ENCODE results near the gene ETDB.
"Not testable (repeated sequence)": the region's sequence is repeated elsewhere in the genome, so short reads cannot be mapped to it uniquely, and the experiment has no call there.

The ETDB gene

GRCh38 chrX:135097196-135097744 lies 23.1 kb downstream of the ETDB start:
- H3K4me1 ChIP-seq (ENCODE audit: control insufficient read depth, insufficient read depth, low read length); H3K27ac ChIP-seq (ENCODE audit: low read depth, low read length); H3K9me3 ChIP-seq (ENCODE audit: control insufficient read depth, insufficient read depth, low read length); H3K36me3 ChIP-seq (ENCODE audit: control insufficient read depth, insufficient read depth, low read length); H3K9ac ChIP-seq (ENCODE audit: low read depth, low read length): not testable (repeated sequence)
- Histone ChIP-seq H3K27me3 (ENCODE audit: control insufficient read depth, insufficient read depth, low read length) (peaks cover 14% of the 10 kb centered on the region), H3K4me3 (ENCODE audit: low read depth, low read length) (peak overlapping the region; percentile 66)

- no peaks in the 10 kb centered on the region for H3K36me3 ChIP-seq (ENCODE audit: control insufficient read depth, insufficient read depth, low read length)
- no peaks in the 10 kb centered on the region for H3K9me3 ChIP-seq (ENCODE audit: control insufficient read depth, insufficient read depth, low read length)
- no peak overlapping the region for H3K9ac ChIP-seq (ENCODE audit: low read depth, low read length)
- H3K4me1 ChIP-seq (ENCODE audit: control insufficient read depth, insufficient read depth, low read length): peaks cover 5% of the 10 kb centered on the region; the same call in 1 of the 2 replicates
- H3K4me3 ChIP-seq (ENCODE audit: low read depth, low read length): no peak overlapping the region
- H3K27me3 ChIP-seq (ENCODE audit: control insufficient read depth, insufficient read depth, low read length): peaks cover 14% of the 10 kb centered on the region
- H3K27ac ChIP-seq (ENCODE audit: low read depth, low read length): no peak overlapping the region
Observed at GRCh38 chrX:135095715-135096114, 24.6 kb downstream of the ETDB start.

GRCh38 chrX:135094726-135095125 lies 25.6 kb downstream of the ETDB start:
- Histone ChIP-seq H3K27ac (ENCODE audit: low read depth, low read length) (no peak overlapping the region), H3K9ac (ENCODE audit: low read depth, low read length) (no peak overlapping the region), H3K36me3 (ENCODE audit: control insufficient read depth, insufficient read depth, low read length) (no peaks in the 10 kb centered on the region), H3K4me1 (ENCODE audit: control insufficient read depth, insufficient read depth, low read length) (peaks cover 5% of the 10 kb centered on the region; the same call in 1 of the 2 replicates), H3K4me3 (ENCODE audit: low read depth, low read length) (no peak overlapping the region), H3K9me3 (ENCODE audit: control insufficient read depth, insufficient read depth, low read length) (0 out of 2 replicates have a peak, but pooled peaks cover 2% of the 10 kb centered on the region), H3K27me3 (ENCODE audit: control insufficient read depth, insufficient read depth, low read length) (peaks cover 13% of the 10 kb centered on the region)

- Histone ChIP-seq H3K27ac (ENCODE audit: low read depth, low read length) (no peak overlapping the region), H3K36me3 (ENCODE audit: control insufficient read depth, insufficient read depth, low read length) (no peaks in the 10 kb centered on the region), H3K27me3 (ENCODE audit: control insufficient read depth, insufficient read depth, low read length) (peaks cover 6% of the 10 kb centered on the region), H3K9me3 (ENCODE audit: control insufficient read depth, insufficient read depth, low read length) (peaks cover 9% of the 10 kb centered on the region), H3K4me1 (ENCODE audit: control insufficient read depth, insufficient read depth, low read length) (peaks cover 5% of the 10 kb centered on the region), H3K4me3 (ENCODE audit: low read depth, low read length) (no peak overlapping the region), H3K9ac (ENCODE audit: low read depth, low read length) (no peak overlapping the region)
Observed at GRCh38 chrX:135089126-135089525, 31.2 kb downstream of the ETDB start.

- no peaks in the 10 kb centered on the region for H3K36me3 ChIP-seq (ENCODE audit: control insufficient read depth, insufficient read depth, low read length)
- no peak overlapping the region for H3K9ac ChIP-seq (ENCODE audit: low read depth, low read length)
- no peaks in the 10 kb centered on the region for H3K27me3 ChIP-seq (ENCODE audit: control insufficient read depth, insufficient read depth, low read length)
- peaks cover 9% of the 10 kb centered on the region for H3K9me3 ChIP-seq (ENCODE audit: control insufficient read depth, insufficient read depth, low read length)
- H3K4me1 ChIP-seq (ENCODE audit: control insufficient read depth, insufficient read depth, low read length): peaks cover 5% of the 10 kb centered on the region
- H3K4me3 ChIP-seq (ENCODE audit: low read depth, low read length): no peak overlapping the region
- no peak overlapping the region for H3K27ac ChIP-seq (ENCODE audit: low read depth, low read length)
Observed at GRCh38 chrX:135087867-135088266, 32.5 kb downstream of the ETDB start.

- Histone ChIP-seq H3K36me3 (ENCODE audit: control insufficient read depth, insufficient read depth, low read length) (no peaks in the 10 kb centered on the region), H3K27ac (ENCODE audit: low read depth, low read length) (no peak overlapping the region), H3K4me3 (ENCODE audit: low read depth, low read length) (no peak overlapping the region), H3K4me1 (ENCODE audit: control insufficient read depth, insufficient read depth, low read length) (peaks cover 5% of the 10 kb centered on the region), H3K9me3 (ENCODE audit: control insufficient read depth, insufficient read depth, low read length) (peaks cover 9% of the 10 kb centered on the region), H3K9ac (ENCODE audit: low read depth, low read length) (no peak overlapping the region), H3K27me3 (ENCODE audit: control insufficient read depth, insufficient read depth, low read length) (no peaks in the 10 kb centered on the region)
Observed at GRCh38 chrX:135086197-135086854, 34.0 kb downstream of the ETDB start.

- H3K9me3 ChIP-seq (ENCODE audit: control insufficient read depth, insufficient read depth, low read length): no peaks in the 10 kb centered on the region
- no peak overlapping the region for H3K27ac ChIP-seq (ENCODE audit: low read depth, low read length)
- H3K4me3 ChIP-seq (ENCODE audit: low read depth, low read length): no peak overlapping the region
- H3K9ac ChIP-seq (ENCODE audit: low read depth, low read length): no peak overlapping the region
- peaks cover 9% of the 10 kb centered on the region for H3K4me1 ChIP-seq (ENCODE audit: control insufficient read depth, insufficient read depth, low read length)
- 0 out of 2 replicates have a peak, but pooled peaks cover 3% of the 10 kb centered on the region for H3K27me3 ChIP-seq (ENCODE audit: control insufficient read depth, insufficient read depth, low read length)
- H3K36me3 ChIP-seq (ENCODE audit: control insufficient read depth, insufficient read depth, low read length): no peaks in the 10 kb centered on the region
Observed at GRCh38 chrX:135081693-135082404, 38.5 kb downstream of the ETDB start.
